HL-60 (cell line): ENCODE results near the gene OCIAD1.

ENCODE experiments used
- DNase-seq, 2 experiments: peaks; one replicate each; pipeline ENCODE4 v3.0.0-alpha.2; 2010 to 2020; ENCODE audit warnings: low read depth in 1 of 2, low spot score in 1 of 2
- H3K27ac ChIP-seq: fragments of 250-450 bp; sonication (Bioruptor Pico); replicated peaks from 2 replicates; pipeline ENCODE4 v1.5.1; 2020; ENCODE audit warnings: mild to moderate bottlenecking, moderate library complexity
- H3K27me3 ChIP-seq: fragments of 250-450 bp; sonication (Bioruptor Pico); 2 replicates; pipeline ENCODE4 v1.5.1; 2021; ENCODE audit warnings: mild to moderate bottlenecking, moderate library complexity; ENCODE audit not compliant: insufficient read depth, poor library complexity, severe bottlenecking
- H3K4me3 ChIP-seq: replicated peaks from 2 replicates; pipeline ENCODE4 v1.5.1; 2011; ENCODE audit warnings: mild to moderate bottlenecking, control low read depth, low read length; ENCODE audit not compliant: insufficient read depth
- CTCF ChIP-seq: IDR thresholded peaks from one replicate; pipeline ENCODE4 v1.5.1; 2011; ENCODE audit warnings: low read length, control low read depth, inconsistent platforms; ENCODE audit not compliant: insufficient read depth
- GABPA ChIP-seq: IDR thresholded peaks from 2 replicates; pipeline ENCODE4 v1.6.1; 2012; ENCODE audit warnings: low read depth
- POLR2AphosphoS5 ChIP-seq: IDR thresholded peaks from 2 replicates; pipeline ENCODE4 v1.6.1; 2012; ENCODE audit warnings: low read depth
- REST ChIP-seq: IDR thresholded peaks from 2 replicates; pipeline ENCODE4 v1.6.1; 2012; ENCODE audit warnings: low read depth; ENCODE audit not compliant: insufficient replicate concordance
- SPI1 ChIP-seq: IDR thresholded peaks from 2 replicates; pipeline ENCODE4 v1.6.1; 2012; ENCODE audit warnings: low read depth, mild to moderate bottlenecking, borderline replicate concordance

Gene OCIAD1

GRCh38 chr4:48906206-48907173 lies 75.6 kb downstream of the OCIAD1 start, which contains the start of gene OCIAD2:
Gene OCIAD2, minus strand, starts transcription at chr4:48906774. Its CDS starts 2,225 bp downstream, at chr4:48904549.
- no peaks in the 10 kb centered on the region for H3K27me3 ChIP-seq
- peak within 1 kb of the TSS; percentile 91 for H3K4me3 ChIP-seq
- TF ChIP-seq GABPA (peak; percentile 62), SPI1 (no peak), REST (no peak), CTCF (no peak), POLR2AphosphoS5 (peak; percentile 30; the same call in 1 of the 2 replicates)
- peak; percentile 60 to 83 for DNase-seq
- peak within 1 kb of the TSS; percentile 53 for H3K27ac ChIP-seq

DNA sequence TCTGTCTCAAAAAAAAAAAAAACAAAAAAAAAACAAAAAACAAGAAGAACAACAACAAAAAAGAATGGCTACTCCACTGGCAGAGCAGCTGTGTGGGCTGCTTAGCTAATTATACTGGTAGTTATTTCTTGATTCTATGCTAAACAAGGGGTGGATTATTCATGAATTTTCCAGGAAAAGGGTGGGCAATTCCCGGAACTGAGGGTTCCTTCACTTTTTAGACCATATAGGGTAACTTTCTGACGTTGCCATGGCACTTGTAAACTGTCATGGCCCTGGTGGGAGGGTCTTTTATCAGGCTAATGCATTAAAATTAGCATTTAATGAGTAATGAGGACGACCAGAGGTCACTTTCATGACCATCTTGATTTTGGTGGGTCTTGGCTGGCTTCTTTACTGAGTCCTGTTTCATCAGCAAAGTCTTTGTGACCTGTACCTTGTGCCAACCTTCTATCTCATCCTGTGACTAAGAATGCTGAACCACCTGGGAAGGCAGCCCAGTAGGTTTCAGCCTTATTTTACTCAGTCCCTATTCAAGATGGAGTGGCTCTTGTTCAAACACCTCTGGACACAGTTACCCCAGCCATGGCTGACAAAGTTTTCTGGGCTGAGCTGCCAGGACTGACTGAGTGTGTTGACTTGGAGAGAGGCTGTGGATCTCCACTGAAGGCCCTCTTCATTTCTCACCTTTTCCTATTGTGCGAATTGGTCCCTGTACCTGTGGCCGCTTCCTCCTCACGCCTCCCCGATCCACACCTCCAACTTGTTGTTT lies 77.0 kb downstream of the OCIAD1 start:
- Histone ChIP-seq H3K4me3 (no peak overlapping the region), H3K27ac (no peak overlapping the region), H3K27me3 (no peaks in the 10 kb centered on the region)
- DNase-seq: no peak
- TF ChIP-seq GABPA: no peak

- no peak for TF ChIP-seq SPI1
- TF ChIP-seq CTCF: no peak
- TF ChIP-seq GABPA: no peak
- no peak for TF ChIP-seq REST
- TF ChIP-seq POLR2AphosphoS5: no peak
- H3K27ac ChIP-seq: no peak overlapping the region
- H3K4me3 ChIP-seq: no peak overlapping the region
- DNase-seq: no peak
- no peaks in the 10 kb centered on the region for H3K27me3 ChIP-seq
Measured at GRCh38 chr4:48908687-48909086, 77.8 kb downstream of the OCIAD1 start.

GRCh38 chr4:48909697-48910096 lies 78.8 kb downstream of the OCIAD1 start:
- Histone ChIP-seq H3K27ac (no peak overlapping the region), H3K27me3 (no peaks in the 10 kb centered on the region), H3K4me3 (no peak overlapping the region)
- no peak for DNase-seq
- TF ChIP-seq CTCF: no peak
